ENCODE measurements around the gene LCMT2.

LCMT2 gene

DNA sequence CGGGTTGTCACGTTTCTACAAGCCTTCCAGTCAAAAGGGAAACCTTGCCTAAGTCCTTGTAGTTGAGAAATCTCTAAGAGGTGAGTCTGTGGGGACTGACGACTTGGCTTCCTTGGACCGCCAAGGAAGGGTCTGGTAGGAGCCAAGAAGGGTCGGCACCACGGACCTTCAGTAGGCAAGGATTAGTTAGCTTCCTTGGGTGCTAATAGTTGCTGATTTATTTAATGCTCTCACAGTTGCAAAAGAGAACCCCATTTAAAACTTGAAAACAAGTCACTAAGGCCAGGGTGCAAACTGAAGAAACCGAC lies 361 bp upstream of the LCMT2 start:
- DNase-seq (ENCODE audit: low read depth, low spot score): no peak
- CTCF ChIA-PET: no interaction called here
- TF ChIP-seq, protein P1, sequence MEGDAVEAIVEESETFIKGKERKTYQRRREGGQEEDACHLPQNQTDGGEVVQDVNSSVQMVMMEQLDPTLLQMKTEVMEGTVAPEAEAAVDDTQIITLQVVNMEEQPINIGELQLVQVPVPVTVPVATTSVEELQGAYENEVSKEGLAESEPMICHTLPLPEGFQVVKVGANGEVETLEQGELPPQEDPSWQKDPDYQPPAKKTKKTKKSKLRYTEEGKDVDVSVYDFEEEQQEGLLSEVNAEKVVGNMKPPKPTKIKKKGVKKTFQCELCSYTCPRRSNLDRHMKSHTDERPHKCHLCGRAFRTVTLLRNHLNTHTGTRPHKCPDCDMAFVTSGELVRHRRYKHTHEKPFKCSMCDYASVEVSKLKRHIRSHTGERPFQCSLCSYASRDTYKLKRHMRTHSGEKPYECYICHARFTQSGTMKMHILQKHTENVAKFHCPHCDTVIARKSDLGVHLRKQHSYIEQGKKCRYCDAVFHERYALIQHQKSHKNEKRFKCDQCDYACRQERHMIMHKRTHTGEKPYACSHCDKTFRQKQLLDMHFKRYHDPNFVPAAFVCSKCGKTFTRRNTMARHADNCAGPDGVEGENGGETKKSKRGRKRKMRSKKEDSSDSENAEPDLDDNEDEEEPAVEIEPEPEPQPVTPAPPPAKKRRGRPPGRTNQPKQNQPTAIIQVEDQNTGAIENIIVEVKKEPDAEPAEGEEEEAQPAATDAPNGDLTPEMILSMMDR (IDR thresholded peaks at IDR 0.05; ENCODE audit: insufficient read depth, low read length, missing control alignments): no peak
- peak overlapping the region; percentile 91 for H3K4me3 ChIP-seq (ENCODE audit: low read depth, low read length)
- POLR2A ChIA-PET: no interaction called here

DNA sequence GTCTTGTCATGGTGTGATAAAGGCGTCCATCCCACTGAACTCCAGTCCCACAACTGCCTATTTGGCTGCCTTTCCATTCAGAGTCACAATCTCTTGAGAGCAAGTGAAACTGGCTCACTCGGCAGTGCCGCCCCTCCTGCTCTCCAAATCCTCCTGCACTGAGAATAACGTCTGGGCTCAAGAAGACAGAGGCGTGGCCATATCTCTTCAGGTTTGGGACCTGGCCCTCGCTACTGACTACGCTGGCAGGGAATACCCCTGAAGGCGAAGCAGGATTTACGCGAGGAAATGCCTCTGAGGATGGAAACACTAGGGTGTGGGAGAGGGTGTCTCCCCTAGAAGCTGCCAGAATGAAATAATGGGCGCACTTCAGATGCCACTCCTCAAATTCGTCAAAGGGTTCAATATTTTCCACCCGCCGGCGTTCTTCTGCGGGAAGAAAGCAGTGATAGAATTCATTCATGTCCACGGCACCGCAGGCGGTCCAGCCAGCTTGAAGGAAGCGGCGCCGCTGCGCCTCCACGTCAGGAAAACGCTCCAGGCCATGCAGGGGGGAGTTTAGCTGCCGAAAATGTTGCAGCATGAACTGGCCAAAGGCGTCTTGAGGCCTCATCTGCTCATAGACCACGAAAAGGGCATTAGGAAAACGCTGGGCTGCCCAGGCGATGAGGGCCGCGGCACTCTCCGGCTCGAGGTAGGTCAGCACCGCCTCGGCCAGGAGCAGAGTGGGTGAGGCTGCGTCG lies 985 bp downstream of the LCMT2 start:
- ChIA-PET CTCF (interaction anchor here (0.6 kb wide), 1 partner anchor 1061 kb away, joined by 3 read pairs; no protein-coding TSS in a partner anchor), POLR2A (no interaction called here)
- no peak for DNase-seq (ENCODE audit: low read depth, low spot score)
- TF ChIP-seq, protein P1 (IDR thresholded peaks at IDR 0.05; ENCODE audit: insufficient read depth, low read length, missing control alignments): no peak
- peak overlapping the region; percentile 91 for H3K4me3 ChIP-seq (ENCODE audit: low read depth, low read length)

DNA sequence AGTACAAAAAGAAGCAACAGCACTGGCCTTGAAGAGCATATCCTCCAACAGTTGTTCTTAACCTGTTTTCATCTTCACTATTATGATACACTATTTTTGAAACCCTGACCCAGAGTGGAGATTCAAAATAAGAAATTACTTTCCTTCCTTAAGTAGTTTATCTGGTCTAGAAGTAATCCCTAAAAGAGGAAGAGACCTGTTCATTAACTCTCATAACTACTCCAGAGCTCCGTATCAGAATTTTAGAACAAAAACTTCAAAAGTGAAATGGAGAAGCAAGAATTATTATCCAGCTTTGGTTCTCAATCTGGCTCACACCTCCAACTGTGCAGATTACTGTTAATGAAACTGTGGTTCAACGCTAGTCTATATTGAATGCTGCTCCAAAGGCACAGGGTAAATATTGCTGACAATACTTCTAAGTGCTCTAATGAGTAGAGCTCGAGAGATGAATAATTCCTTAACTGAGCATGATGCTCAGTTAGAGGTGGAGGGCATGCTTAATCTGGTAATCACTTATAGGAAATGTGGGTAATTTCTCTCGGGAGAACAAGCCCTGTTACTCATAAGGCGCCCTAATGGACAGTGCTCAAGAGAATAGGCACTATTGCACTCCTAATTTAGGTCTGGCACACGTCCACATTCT lies 5.2 kb downstream of the LCMT2 start:
- ChIA-PET CTCF (interaction anchor here (1.2 to 1.3 kb wide), 2 partner anchors 40 to 46 kb away, joined by 3 read pairs; partner anchors contain the start of genes TUBGCP4 and ZSCAN29), POLR2A (no interaction called here)
- DNase-seq (ENCODE audit: low read depth, low spot score): no peak
- H3K4me3 ChIP-seq (ENCODE audit: low read depth, low read length): no peak overlapping the region
- TF ChIP-seq, protein P1 (IDR thresholded peaks at IDR 0.05; ENCODE audit: insufficient read depth, low read length, missing control alignments): no peak

DNA sequence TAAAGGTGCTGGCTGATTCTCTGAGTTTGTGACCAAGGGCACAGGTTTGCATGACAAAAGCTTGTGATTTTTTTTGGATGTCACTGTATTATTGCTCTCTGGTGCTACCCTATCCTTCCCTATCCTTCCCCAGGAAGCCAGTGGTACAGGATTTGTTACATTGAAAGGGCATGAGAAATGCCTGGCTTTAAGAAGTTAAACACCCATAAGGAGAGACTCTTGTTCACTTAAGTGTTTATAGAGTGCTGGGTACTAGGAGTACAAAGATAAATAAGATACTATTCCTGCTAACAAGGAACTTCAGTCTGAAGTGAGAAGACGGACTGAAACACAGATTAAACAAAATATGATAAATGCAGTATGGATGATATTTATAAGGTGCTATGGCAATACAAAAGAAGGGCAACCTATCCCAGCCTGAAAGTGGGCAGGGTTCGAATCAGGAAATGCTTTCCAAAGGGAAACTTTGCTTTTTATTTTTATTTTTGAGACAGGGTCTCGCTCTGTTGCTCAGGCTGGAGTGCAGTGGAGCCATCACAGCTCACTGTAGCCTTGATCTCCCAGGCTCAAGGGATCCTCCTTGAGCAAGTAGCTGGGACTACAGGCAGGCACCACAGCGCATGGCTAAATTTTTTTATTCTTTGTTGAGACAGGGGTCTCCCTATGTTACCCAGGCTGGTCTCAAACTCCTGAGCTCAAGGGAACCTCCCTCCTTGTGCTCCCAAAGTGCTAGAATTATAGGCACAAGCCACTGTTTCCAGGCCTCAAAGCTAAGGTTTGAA lies 11.2 kb downstream of the LCMT2 start:
- CTCF ChIA-PET: interaction anchor here (1.1 kb wide), 1 partner anchor 34 kb away, joined by 5 read pairs; no protein-coding TSS in a partner anchor
- TF ChIP-seq, protein P1 (IDR thresholded peaks at IDR 0.05; ENCODE audit: insufficient read depth, low read length, missing control alignments): no peak
- POLR2A ChIA-PET: no interaction called here
- H3K4me3 ChIP-seq (ENCODE audit: low read depth, low read length): no peak overlapping the region
- no peak for DNase-seq (ENCODE audit: low read depth, low spot score)

DNA sequence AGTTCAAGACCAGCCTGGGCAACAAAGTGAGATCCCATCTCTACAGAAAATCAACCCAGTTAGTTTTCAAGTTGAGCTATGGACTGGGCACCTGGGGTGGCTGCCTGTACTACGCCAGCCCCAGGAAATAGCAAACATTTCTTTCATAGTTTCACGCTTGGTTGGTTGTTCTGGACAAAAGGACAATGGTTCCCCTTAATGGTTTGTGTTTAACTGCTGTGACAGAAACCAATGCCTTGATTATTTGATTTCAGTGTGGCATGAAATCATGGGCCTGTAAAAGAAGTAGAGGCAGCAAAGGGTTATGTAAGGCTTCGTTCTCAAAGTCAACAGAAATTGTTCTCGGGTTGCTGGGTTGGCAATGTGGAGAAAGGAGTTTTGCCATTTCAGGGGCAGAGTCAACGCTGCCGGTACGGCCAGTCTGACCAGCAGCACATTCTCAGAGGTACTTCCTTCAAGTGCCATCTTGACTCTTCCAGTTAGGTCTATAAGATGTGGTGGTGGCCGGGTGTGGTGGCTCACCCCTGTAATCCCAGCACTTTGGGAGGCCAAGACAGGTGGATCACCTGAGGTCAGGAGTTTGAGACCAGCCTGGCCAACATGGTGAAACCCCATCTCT lies 12.7 kb downstream of the LCMT2 start:
- TF ChIP-seq, protein P1 (IDR thresholded peaks at IDR 0.05; ENCODE audit: insufficient read depth, low read length, missing control alignments): no peak
- POLR2A ChIA-PET: no interaction called here
- CTCF ChIA-PET: no interaction called here
- no peak for DNase-seq (ENCODE audit: low read depth, low spot score)
- no peak overlapping the region for H3K4me3 ChIP-seq (ENCODE audit: low read depth, low read length)

Measured in AG04449 (cell line).